ENCODE data around the gene STBD1.

STBD1 gene

DNA sequence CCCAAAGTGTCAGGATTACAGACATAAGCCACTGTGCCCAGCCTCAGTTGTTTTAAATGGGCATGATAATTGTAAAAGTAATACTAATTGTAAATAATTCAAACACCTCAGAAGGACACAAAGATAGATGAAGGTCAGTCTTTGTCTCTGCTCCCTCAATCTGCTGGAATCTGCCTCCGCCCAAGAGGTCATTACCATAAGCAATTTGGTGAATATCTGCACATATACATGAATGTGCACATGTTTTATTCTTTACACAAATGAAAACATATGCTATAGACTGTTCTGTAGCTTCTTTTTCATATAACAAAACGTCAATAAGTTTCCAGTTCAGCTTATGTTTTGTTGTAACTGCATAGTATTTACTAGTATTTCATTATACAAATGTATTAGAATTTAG lies 7.0 kb downstream of the STBD1 start:
- TF ChIP-seq MYC (IDR thresholded peaks at IDR 0.05; ENCODE audit: low read depth, low read length) (no peak), POLR2A (IDR thresholded peaks at IDR 0.05; ENCODE audit: extremely low read depth, insufficient read length) (no peak)
- TF ChIP-seq, protein P1, sequence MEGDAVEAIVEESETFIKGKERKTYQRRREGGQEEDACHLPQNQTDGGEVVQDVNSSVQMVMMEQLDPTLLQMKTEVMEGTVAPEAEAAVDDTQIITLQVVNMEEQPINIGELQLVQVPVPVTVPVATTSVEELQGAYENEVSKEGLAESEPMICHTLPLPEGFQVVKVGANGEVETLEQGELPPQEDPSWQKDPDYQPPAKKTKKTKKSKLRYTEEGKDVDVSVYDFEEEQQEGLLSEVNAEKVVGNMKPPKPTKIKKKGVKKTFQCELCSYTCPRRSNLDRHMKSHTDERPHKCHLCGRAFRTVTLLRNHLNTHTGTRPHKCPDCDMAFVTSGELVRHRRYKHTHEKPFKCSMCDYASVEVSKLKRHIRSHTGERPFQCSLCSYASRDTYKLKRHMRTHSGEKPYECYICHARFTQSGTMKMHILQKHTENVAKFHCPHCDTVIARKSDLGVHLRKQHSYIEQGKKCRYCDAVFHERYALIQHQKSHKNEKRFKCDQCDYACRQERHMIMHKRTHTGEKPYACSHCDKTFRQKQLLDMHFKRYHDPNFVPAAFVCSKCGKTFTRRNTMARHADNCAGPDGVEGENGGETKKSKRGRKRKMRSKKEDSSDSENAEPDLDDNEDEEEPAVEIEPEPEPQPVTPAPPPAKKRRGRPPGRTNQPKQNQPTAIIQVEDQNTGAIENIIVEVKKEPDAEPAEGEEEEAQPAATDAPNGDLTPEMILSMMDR (IDR thresholded peaks at IDR 0.05; ENCODE audit: low read depth, low read length): no peak
- TF ChIP-seq, protein P2, sequence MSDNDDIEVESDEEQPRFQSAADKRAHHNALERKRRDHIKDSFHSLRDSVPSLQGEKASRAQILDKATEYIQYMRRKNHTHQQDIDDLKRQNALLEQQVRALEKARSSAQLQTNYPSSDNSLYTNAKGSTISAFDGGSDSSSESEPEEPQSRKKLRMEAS (IDR thresholded peaks at IDR 0.05; ENCODE audit: low read depth, low read length): no peak
- H3K4me3 ChIP-seq (ENCODE audit: low read depth, low read length): no peak overlapping the region
- no peak for DNase-seq (ENCODE audit: low read depth)

DNA sequence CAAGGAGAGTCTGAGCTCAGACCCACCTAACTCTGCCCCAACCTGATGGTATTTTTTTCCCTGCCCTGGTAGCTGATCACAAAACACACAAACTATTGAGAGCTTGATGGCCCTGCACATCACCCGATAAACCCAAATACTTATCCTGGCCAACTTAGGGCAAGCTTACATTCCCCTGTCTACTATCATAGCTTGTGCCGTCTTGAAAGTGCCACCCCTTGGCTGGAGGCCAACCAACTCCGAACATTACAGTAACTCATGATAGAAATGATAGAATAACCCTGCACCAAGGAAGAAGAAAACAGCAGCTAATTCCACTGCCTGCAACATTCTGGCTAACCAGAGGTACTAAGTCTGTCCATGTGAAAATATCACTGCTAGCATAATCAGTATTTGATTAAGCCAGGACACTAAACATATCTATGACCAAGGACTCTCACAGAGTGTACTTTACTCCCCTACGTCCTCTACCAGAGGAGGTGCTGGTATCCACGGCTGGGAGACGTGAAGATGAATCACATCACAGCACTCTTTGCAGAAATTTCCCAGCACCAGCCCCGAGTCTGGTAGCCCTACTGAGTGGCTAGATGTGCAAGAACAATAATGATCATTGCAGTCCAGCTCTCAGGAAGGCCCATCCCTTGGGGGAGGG lies 8.9 kb downstream of the STBD1 start:
- no peak for TF ChIP-seq POLR2A (IDR thresholded peaks at IDR 0.05; ENCODE audit: extremely low read depth, insufficient read length)
- TF ChIP-seq, protein P2 (IDR thresholded peaks at IDR 0.05; ENCODE audit: low read depth, low read length): no peak
- TF ChIP-seq, protein P1 (IDR thresholded peaks at IDR 0.05; ENCODE audit: low read depth, low read length): no peak
- no peak for TF ChIP-seq MYC (IDR thresholded peaks at IDR 0.05; ENCODE audit: low read depth, low read length)
- H3K4me3 ChIP-seq (ENCODE audit: low read depth, low read length): no peak overlapping the region
- no peak for DNase-seq (ENCODE audit: low read depth)

DNA sequence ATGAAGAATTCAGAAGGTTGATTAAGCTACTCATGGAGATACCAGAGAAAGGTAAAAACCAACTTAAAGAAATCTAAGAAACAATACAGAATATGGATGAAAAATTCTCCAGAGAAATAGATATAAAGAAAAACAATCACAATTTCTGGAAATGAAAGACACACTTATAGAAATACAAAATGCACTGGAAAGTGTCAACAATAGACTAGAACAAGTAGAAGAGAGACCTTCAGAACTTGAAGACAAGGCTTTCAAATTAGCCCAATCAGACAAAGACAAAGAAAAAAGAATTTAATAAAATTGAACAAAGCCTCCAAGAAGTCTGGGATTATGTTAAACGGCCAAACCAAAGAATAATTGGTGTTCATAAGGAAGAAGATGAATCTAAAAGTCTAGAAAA lies 9.6 kb downstream of the STBD1 start:
- no peak overlapping the region for H3K4me3 ChIP-seq (ENCODE audit: low read depth, low read length)
- no peak for DNase-seq (ENCODE audit: low read depth)
- TF ChIP-seq, protein P2 (IDR thresholded peaks at IDR 0.05; ENCODE audit: low read depth, low read length): no peak
- no peak for TF ChIP-seq POLR2A (IDR thresholded peaks at IDR 0.05; ENCODE audit: extremely low read depth, insufficient read length)

DNA sequence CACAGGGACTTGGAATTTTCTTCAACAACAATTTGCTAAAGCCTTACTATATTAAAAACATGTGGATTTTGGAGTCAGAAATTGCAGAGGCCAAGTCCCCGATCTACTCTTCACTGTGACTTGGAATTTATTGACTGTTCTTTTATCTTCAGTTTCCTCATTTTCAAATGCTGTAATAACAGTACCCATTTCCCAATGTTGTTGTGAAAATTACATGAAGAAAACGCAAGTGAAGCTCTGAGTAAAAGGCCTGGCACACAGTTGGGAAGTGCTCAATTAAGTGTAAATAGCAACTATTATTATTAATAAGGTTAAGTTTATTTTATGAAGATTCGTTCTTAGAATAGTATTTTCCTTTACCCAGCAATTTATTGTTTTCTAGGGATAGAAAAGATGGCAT lies 15.7 kb downstream of the STBD1 start:
- H3K4me3 ChIP-seq (ENCODE audit: low read depth, low read length): no peak overlapping the region
- TF ChIP-seq POLR2A (IDR thresholded peaks at IDR 0.05; ENCODE audit: extremely low read depth, insufficient read length) (no peak), MYC (IDR thresholded peaks at IDR 0.05; ENCODE audit: low read depth, low read length) (no peak)
- TF ChIP-seq, protein P2 (IDR thresholded peaks at IDR 0.05; ENCODE audit: low read depth, low read length): no peak
- TF ChIP-seq, protein P1 (IDR thresholded peaks at IDR 0.05; ENCODE audit: low read depth, low read length): no peak
- no peak for DNase-seq (ENCODE audit: low read depth)

DNA sequence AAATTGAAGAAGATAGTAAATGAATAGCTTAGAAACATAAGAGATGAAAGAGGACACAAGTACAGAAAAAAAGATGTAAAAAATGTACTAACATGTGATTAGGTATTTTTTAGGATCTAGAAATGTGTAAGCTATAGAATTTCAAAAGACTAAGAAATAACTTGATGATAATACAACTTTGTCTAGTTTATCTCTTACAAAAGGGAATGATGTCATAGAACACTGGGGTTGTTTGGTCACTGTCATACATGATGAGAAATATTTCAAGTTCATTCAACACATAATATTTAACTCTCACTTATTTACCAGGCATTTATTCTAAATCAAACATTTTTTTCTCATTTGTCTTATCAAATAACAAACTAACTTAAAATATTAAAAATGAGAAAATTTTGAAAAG lies 18.5 kb downstream of the STBD1 start:
- TF ChIP-seq, protein P2 (IDR thresholded peaks at IDR 0.05; ENCODE audit: low read depth, low read length): no peak
- no peak overlapping the region for H3K4me3 ChIP-seq (ENCODE audit: low read depth, low read length)
- no peak for DNase-seq (ENCODE audit: low read depth)

DNA sequence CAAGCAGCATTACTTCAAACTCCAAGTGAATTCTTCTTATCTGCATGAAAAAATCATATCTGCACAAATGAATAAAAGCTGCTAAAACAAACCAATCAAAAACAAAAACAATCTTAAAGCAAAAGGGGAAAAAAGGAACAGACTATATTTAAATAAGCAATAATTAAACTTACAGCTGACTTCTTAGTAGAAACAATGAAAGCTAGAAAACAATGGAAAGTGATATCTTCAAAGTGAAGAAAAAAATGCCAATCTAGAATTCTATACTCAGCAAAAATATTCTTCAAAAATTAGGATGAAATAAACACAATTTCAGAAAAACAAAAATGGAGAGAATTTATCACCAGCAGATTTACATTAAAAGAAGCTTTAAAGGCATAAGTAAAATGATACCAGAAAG lies 20.0 kb downstream of the STBD1 start:
- DNase-seq (ENCODE audit: low read depth): no peak
- TF ChIP-seq POLR2A (IDR thresholded peaks at IDR 0.05; ENCODE audit: extremely low read depth, insufficient read length) (no peak), MYC (IDR thresholded peaks at IDR 0.05; ENCODE audit: low read depth, low read length) (no peak)
- TF ChIP-seq, protein P1 (IDR thresholded peaks at IDR 0.05; ENCODE audit: low read depth, low read length): no peak
- TF ChIP-seq, protein P2 (IDR thresholded peaks at IDR 0.05; ENCODE audit: low read depth, low read length): no peak
- H3K4me3 ChIP-seq (ENCODE audit: low read depth, low read length): no peak overlapping the region

All from NB4 (cell line).